NB4 (cell line): ENCODE measurements around the gene STRA6.

ENCODE experiments used
- DNase-seq: peaks from one replicate; pipeline ENCODE4 v3.0.0; 2010; ENCODE audit warnings: low read depth
- H3K4me3 ChIP-seq: one replicate; pipeline ENCODE4 v1.5.1; 2011; ENCODE audit warnings: mild to moderate bottlenecking, low read depth, low read length, moderate library complexity
- CTCF ChIP-seq: IDR thresholded peaks from one replicate; pipeline ENCODE4 v1.5.1; 2012; ENCODE audit warnings: low read depth, low read length
- MYC ChIP-seq: IDR thresholded peaks from 2 replicates; pipeline ENCODE4 v1.6.1; 2011; ENCODE audit warnings: low read depth, low read length
- POLR2A ChIP-seq: IDR thresholded peaks from 2 replicates; pipeline ENCODE4 v1.6.1; 2011; ENCODE audit warnings: mild to moderate bottlenecking; ENCODE audit not compliant: insufficient read length; ENCODE audit errors: extremely low read depth
- TF ChIP-seq, protein P1 (sequence below): IDR thresholded peaks from 2 replicates; pipeline ENCODE4 v1.6.1; 2011; ENCODE audit warnings: low read depth, low read length

STRA6 gene

DNA sequence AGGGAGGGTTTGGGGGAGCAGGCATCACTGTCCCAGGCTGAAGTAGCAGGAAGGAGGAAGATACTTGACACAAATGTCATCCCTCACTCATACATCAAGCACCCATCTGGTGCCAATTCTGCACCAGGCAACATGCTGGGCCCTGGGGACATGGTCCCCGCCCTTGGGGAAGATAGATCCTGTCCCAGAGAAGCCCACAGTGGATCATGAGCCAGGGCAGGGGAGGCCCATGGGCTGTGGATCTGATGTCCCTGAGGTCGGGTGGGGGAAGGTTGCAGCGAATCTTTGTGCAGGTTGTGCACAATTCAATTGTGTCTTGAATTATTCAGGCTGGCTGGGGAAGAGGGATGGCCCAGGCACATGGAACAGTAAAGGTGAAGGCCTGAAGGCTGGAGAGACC, 27.1 kb upstream of the STRA6 start:
- TF ChIP-seq MYC (no peak), CTCF (no peak), POLR2A (no peak)
- TF ChIP-seq, protein P1, sequence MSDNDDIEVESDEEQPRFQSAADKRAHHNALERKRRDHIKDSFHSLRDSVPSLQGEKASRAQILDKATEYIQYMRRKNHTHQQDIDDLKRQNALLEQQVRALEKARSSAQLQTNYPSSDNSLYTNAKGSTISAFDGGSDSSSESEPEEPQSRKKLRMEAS: no peak
- DNase-seq: no peak

DNA sequence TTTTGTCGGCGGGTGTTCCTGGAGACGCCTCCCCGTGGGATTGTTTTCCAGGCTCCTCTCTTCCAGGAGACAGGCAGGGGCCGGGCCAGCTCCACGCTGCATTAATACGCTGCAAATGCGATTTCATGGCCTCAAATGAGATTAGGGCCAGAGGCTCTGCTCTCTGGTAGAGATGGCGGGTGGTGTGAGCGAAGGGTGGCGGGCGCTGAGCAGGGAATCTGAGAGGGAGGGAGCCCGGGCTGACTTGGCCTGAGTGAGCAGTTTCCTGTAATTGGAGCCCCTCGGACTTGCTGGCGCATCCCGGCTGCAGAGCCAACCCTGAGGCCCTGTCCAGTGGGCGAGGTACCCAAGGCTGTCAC, 26.1 kb upstream of the STRA6 start:
- no peak for TF ChIP-seq MYC
- no peak for TF ChIP-seq POLR2A
- TF ChIP-seq, protein P1: no peak
- no peak for TF ChIP-seq CTCF
- H3K4me3 ChIP-seq: no peak overlapping the region
- DNase-seq: no peak

More for the DNA sequence above, 27.1 kb upstream of the STRA6 start:
- no peak overlapping the region for H3K4me3 ChIP-seq

- no peak overlapping the region for H3K4me3 ChIP-seq
- no peak for TF ChIP-seq MYC
- no peak for TF ChIP-seq POLR2A
- TF ChIP-seq, protein P1: no peak
- no peak for TF ChIP-seq CTCF
- no peak for DNase-seq
Observed at GRCh38 chr15:74227968-74228722, 25.6 kb upstream of the STRA6 start.

DNA sequence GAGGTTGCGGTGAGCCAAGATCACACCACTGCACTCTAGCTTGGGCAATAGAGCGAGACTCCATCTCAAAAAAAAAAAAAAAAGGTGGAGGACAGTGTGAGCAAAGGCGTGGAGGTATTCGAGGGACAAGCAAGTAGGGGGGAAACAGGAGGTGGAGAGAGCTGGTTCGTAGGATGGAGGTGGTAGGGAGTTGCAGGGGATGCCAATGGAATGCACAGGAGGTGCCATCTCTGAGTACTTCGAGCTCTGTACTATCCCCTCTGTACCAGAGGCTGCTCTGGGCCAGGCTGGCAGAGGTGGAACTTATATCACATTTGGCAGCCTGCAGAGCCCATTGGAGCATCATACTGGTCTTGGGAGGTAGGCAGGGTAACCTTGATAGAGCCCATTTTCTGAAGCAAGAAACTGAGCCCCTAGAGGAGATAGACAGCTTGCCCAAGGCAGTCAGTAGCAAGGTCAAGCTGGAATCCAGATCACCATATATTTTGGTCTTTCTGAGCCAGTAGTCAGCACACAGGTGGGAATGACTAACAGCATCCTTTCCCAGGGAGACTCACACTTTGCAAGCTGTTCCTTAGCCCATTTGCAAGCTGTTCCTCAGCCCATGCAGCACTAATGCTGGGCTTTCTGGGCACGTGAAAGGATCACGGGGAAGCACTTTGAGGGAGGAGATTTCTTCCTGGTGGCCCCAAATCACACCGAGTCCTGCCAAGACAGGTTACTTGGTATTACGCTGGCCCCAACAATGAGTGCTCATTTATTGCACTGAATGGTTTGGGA, 24.4 kb upstream of the STRA6 start:
- no peak for TF ChIP-seq CTCF
- TF ChIP-seq MYC: no peak
- no peak for TF ChIP-seq POLR2A
- TF ChIP-seq, protein P1: no peak
- H3K4me3 ChIP-seq: no peak overlapping the region
- DNase-seq: no peak

DNA sequence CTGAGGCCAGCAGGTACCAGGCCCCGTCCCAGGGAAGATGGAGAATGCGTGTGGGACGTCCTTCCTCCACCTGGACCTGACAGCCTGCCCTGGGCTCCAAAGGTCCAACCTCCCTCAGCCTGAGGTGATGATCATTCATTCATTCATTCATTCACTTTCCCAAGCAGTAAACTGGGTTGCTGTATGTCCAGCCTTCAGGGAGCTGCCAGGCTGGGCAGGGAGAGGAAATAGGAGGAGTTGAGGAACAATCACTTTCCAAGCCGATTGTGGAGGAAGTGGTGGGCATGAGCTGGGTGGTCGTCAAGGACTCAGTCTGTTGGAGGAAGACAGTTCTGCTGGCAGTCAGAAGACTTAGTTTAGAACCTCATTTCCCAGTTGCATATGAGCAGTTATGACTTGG, 23.3 kb upstream of the STRA6 start:
- no peak for DNase-seq
- H3K4me3 ChIP-seq: no peak overlapping the region
- TF ChIP-seq CTCF (no peak), POLR2A (no peak)
- TF ChIP-seq, protein P1: no peak
